ENCODE results near the gene NR1H4. TPM values are rescaled to one million over a fixed set of nuclear protein-coding genes. Genes with fewer than 3 reads are reported as not detected.

NR1H4 gene
- total and polyA plus RNA-seq, 2 of the 13 experiments (the other 11 are each of a cell fraction or from before 2014, with no cell fraction given), result 27.3 to 114 TPM

- Histone ChIP-seq H3K27ac (ENCODE audit: extremely low read length, insufficient read depth, low read length) (no peak overlapping the region), H3K27me3 (ENCODE audit: control insufficient read depth in 1 of 2, insufficient read depth in 2 of 2, low read length in 2 of 2) (no peaks in the 10 kb centered on the region), H3K4me1 (ENCODE audit: insufficient read depth, low read length) (peaks cover 11% of the 10 kb centered on the region; the same call in 1 of the 2 replicates), H3K9me3 (ENCODE audit: low read length) (no peaks in the 10 kb centered on the region), H3K4me3 (replicated peaks in 1 of 3; ENCODE audit: insufficient read depth in 1 of 3, low read depth in 2 of 3, low read length in 3 of 3) (no peak overlapping the region), H2AFZ (ENCODE audit: low read length) (no peak overlapping the region), H3K79me2 (ENCODE audit: insufficient read depth, low read length) (no peaks in the 10 kb centered on the region), H3K36me3 (replicated peaks in 1 of 2; ENCODE audit: control insufficient read depth in 1 of 2, insufficient read depth in 2 of 2, low read length in 2 of 2) (peaks cover 0 to 9% of the 10 kb centered on the region in 2 experiments; a peak in 2 of 5 replicates), H3K4me2 (ENCODE audit: low read depth, low read length) (no peak overlapping the region), H3K9ac (ENCODE audit: insufficient read depth, low read depth, low read length) (no peak overlapping the region), H4K20me1 (ENCODE audit: insufficient read depth, low read length) (no peaks in the 10 kb centered on the region)
- POLR2A ChIA-PET, result no interaction called here
- no TSS peak for BruUV-seq (replicated peaks)
- intact Hi-C loops (cut with micrococcal nuclease; ENCODE audit: unreplicated experiment) (no loop called here), in situ Hi-C loops (cut with HindIII; ENCODE audit: extremely low pct_ligation_motif_present, low pct_unique_long_range_greater_than_20kb) (no loop called here)
- DNase-seq (ENCODE audit: low spot score) (no peak), ATAC-seq (no peak), FAIRE-seq (no peak)
- CTCF ChIA-PET (ENCODE audit: low intra/inter-chr PET ratio, low total read pairs), result no interaction called here
- WGBS (ENCODE audit: low lambda C conversion rate), result 95% methylated on average over 2 of the region's 2 CpGs
- TF ChIP-seq ATF3 (CRISPR knock-in tag; IDR thresholded peaks at IDR 0.05), result no peak
- TF ChIP-seq RBM22 (optimal IDR thresholded peaks at IDR 0.05; ENCODE audit: low read length), result peak; percentile 48
- TF ChIP-seq IRF1 (CRISPR knock-in tag; IDR thresholded peaks at IDR 0.05; ENCODE audit: low read depth), result no peak
- TF ChIP-seq POLR2AphosphoS2 (IDR thresholded peaks at IDR 0.05; ENCODE audit: low read depth, low read length), result peak; percentile 83; the same call in 1 of the 2 replicates
Observed at GRCh38 chr12:100564090-100564489, 90.4 kb downstream of the NR1H4 start.

- H3K27me3 ChIP-seq (ENCODE audit: control insufficient read depth in 1 of 2, insufficient read depth in 2 of 2, low read length in 2 of 2), result no peaks in the 10 kb centered on the region
- intact Hi-C loops (cut with micrococcal nuclease; ENCODE audit: unreplicated experiment) (no loop called here), in situ Hi-C loops (cut with HindIII; ENCODE audit: extremely low pct_ligation_motif_present, low pct_unique_long_range_greater_than_20kb) (no loop called here)
- BruUV-seq (replicated peaks), result no TSS peak
- no peak overlapping the region for H3K27ac ChIP-seq (ENCODE audit: extremely low read length, insufficient read depth, low read length)
- no peak for DNase-seq (ENCODE audit: low spot score)
- peaks cover 0 to 9% of the 10 kb centered on the region in 2 experiments; a peak in 2 of 5 replicates for H3K36me3 ChIP-seq (replicated peaks in 1 of 2; ENCODE audit: control insufficient read depth in 1 of 2, insufficient read depth in 2 of 2, low read length in 2 of 2)
- ATAC-seq, result peak; percentile 15; the same call in 2 of the 3 replicates
- no peak for FAIRE-seq
- no peak overlapping the region for H3K4me3 ChIP-seq (replicated peaks in 1 of 3; ENCODE audit: insufficient read depth in 1 of 3, low read depth in 2 of 3, low read length in 3 of 3)
- H3K4me2 ChIP-seq (ENCODE audit: low read depth, low read length), result no peak overlapping the region
- no peaks in the 10 kb centered on the region for H3K79me2 ChIP-seq (ENCODE audit: insufficient read depth, low read length)
- 93% methylated on average over 6 of the region's 6 CpGs for WGBS (ENCODE audit: low lambda C conversion rate)
- ChIA-PET POLR2A (no interaction called here), CTCF (ENCODE audit: low intra/inter-chr PET ratio, low total read pairs) (no interaction called here)
- H3K4me1 ChIP-seq (ENCODE audit: insufficient read depth, low read length), result peaks cover 11% of the 10 kb centered on the region; the same call in 1 of the 2 replicates
- TF ChIP-seq MAFF (IDR thresholded peaks at IDR 0.05; ENCODE audit: low read depth, low read length) (peak; percentile 92), SSRP1 (CRISPR knock-in tag; IDR thresholded peaks at IDR 0.05) (peak; percentile 90), RBM22 (optimal IDR thresholded peaks at IDR 0.05; ENCODE audit: low read length) (peak; percentile 95), ZNF770 (CRISPR knock-in tag; IDR thresholded peaks at IDR 0.05) (peak; percentile 4; the same call in 1 of the 2 replicates), MAFK (conservative IDR thresholded peaks at IDR 0.05 in 1 of 2, IDR thresholded peaks at IDR 0.05 in 1 of 2; ENCODE audit: low read length in 2 of 2) (peak; percentile 89 to 95), ZNF629 (CRISPR knock-in tag; conservative IDR thresholded peaks at IDR 0.05) (no peak), POLR2G (IDR thresholded peaks at IDR 0.05; ENCODE audit: low read depth, low read length) (peak; percentile 77), FOXM1 (CRISPR knock-in tag; IDR thresholded peaks at IDR 0.05) (no peak)
- H4K20me1 ChIP-seq (ENCODE audit: insufficient read depth, low read length), result no peaks in the 10 kb centered on the region
- no peaks in the 10 kb centered on the region for H3K9me3 ChIP-seq (ENCODE audit: low read length)
- no peak overlapping the region for H2AFZ ChIP-seq (ENCODE audit: low read length)
- H3K9ac ChIP-seq (ENCODE audit: insufficient read depth, low read depth, low read length), result no peak overlapping the region
Observed at GRCh38 chr12:100564905-100565467, 91.3 kb downstream of the NR1H4 start.
